ENCODE data around the gene TMBIM4.
"Not testable (repeated sequence)": the region's sequence is repeated elsewhere in the genome, so short reads cannot be mapped to it uniquely, and the experiment has no call there.

Gene TMBIM4

GRCh38 chr12:66169221-66170170, at the start of gene TMBIM4:
Gene TMBIM4 (minus strand): TSS chr12:66169996. CDS start chr12:66169951, 45 bp downstream.
- peak; percentile 91 for DNase-seq

- DNase-seq = no peak
Measured at GRCh38 chr12:66217342-66217917, 47.6 kb upstream of the TMBIM4 start.

GRCh38 chr12:66213011-66213410, 43.2 kb upstream of the TMBIM4 start:
- DNase-seq = not testable (repeated sequence)

GRCh38 chr12:66211573-66211972, 41.8 kb upstream of the TMBIM4 start:
- not testable (repeated sequence) for DNase-seq

GRCh38 chr12:66210840-66211239, 41.0 kb upstream of the TMBIM4 start:
- no peak for DNase-seq

- no peak for DNase-seq
Measured at GRCh38 chr12:66206141-66206540, 36.3 kb upstream of the TMBIM4 start.

GRCh38 chr12:66203820-66204219, 34.0 kb upstream of the TMBIM4 start:
- DNase-seq = no peak

GRCh38 chr12:66199831-66200509, 30.2 kb upstream of the TMBIM4 start:
- no peak for DNase-seq

GRCh38 chr12:66199141-66199540, 29.3 kb upstream of the TMBIM4 start:
- DNase-seq = no peak

GRCh38 chr12:66197495-66197921, 27.7 kb upstream of the TMBIM4 start:
- DNase-seq = no peak

GRCh38 chr12:66196806-66197205, 27.0 kb upstream of the TMBIM4 start:
- no peak for DNase-seq

- no peak for DNase-seq
Measured at GRCh38 chr12:66195242-66195641, 25.4 kb upstream of the TMBIM4 start.

GRCh38 chr12:66194122-66194521, 24.3 kb upstream of the TMBIM4 start:
- no peak for DNase-seq

- DNase-seq = no peak
Measured at GRCh38 chr12:66191547-66192126, 21.8 kb upstream of the TMBIM4 start.

- no peak for DNase-seq
Measured at GRCh38 chr12:66190519-66191370, 20.9 kb upstream of the TMBIM4 start.

GRCh38 chr12:66189889-66190288, 20.1 kb upstream of the TMBIM4 start:
- no peak for DNase-seq

GRCh38 chr12:66189486-66189843, 19.7 kb upstream of the TMBIM4 start:
- no peak for DNase-seq

GRCh38 chr12:66188584-66189485, 19.0 kb upstream of the TMBIM4 start, which contains the start of gene IRAK3:
Gene IRAK3 (plus strand): TSS chr12:66189214. CDS start chr12:66189300, 86 bp downstream.
- peak; percentile 57 for DNase-seq

GRCh38 chr12:66187821-66188220, 18.0 kb upstream of the TMBIM4 start:
- DNase-seq = no peak

GRCh38 chr12:66187036-66187435, 17.2 kb upstream of the TMBIM4 start:
- DNase-seq = no peak

- not testable (repeated sequence) for DNase-seq
Measured at GRCh38 chr12:66184822-66185221, 15.0 kb upstream of the TMBIM4 start.
